HT1080 (cell line): ENCODE measurements around the gene FGF11. TPM values are rescaled to one million over a fixed set of nuclear protein-coding genes. Genes with fewer than 3 reads are reported as not detected.

Source experiments
- DNase-seq: peaks from one replicate; pipeline ENCODE4 v3.0.0-alpha.2; 2015; ENCODE audit warnings: low read depth
- total RNA-seq: library from RNA; depleted of rRNA; stranded (reverse); fragments of >200 nt; shearing (Covaris generic); gene quantifications from 2 replicates; pipeline ENCODE4 v1.2.3, GENCODE V29; 2014

Gene FGF11
- total RNA-seq, 1 experiment from 2014 or later: 0.37 TPM

- DNase-seq: no peak
These were observed 31.6 kb upstream of the FGF11 start, which contains the start of gene NLGN2 for GRCh38 chr17:7407485-7408251. Gene NLGN2, plus strand, starts transcription at chr17:7407845. Its CDS starts 411 bp downstream, at chr17:7408256.

GRCh38 chr17:7408252-7408727 lies 31.0 kb upstream of the FGF11 start:
- no peak for DNase-seq

DNA sequence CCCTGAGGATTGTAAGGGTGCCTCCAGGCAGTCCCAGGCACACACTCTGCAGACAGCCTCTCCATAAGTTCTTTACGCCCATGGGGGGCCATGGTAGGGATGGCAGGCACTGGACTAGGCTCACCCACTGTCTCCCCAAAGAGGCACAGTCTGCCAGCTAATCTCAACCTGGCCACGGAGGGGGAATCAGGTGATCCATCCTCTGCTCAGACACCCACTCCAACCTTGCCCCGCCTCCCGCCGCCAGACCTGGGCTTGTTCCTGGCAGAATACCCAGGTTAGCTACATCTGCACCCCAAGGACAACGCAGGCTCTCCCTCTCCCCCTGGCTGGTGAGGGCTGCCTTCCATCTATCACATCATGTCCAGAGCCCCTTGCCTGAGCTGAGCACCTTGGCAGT lies 30.4 kb upstream of the FGF11 start:
- DNase-seq: no peak

DNA sequence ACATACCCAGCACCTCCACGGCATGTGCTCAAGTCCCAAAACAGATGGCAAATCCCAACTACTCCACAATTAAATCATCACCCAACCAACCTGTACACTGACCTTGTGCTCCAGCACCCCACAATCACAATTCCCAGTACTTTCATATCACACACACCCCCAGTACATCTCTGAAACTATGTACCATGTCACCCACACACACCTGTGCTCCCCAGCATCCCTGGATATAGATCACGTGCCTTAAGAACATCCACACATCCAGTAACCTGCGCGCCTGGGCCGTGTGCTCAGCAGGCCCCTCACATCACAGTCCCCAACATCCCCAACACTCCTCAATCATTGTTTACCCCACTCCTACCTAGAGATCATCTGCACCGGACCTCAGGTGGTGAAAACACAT lies 29.6 kb upstream of the FGF11 start:
- no peak for DNase-seq

DNA sequence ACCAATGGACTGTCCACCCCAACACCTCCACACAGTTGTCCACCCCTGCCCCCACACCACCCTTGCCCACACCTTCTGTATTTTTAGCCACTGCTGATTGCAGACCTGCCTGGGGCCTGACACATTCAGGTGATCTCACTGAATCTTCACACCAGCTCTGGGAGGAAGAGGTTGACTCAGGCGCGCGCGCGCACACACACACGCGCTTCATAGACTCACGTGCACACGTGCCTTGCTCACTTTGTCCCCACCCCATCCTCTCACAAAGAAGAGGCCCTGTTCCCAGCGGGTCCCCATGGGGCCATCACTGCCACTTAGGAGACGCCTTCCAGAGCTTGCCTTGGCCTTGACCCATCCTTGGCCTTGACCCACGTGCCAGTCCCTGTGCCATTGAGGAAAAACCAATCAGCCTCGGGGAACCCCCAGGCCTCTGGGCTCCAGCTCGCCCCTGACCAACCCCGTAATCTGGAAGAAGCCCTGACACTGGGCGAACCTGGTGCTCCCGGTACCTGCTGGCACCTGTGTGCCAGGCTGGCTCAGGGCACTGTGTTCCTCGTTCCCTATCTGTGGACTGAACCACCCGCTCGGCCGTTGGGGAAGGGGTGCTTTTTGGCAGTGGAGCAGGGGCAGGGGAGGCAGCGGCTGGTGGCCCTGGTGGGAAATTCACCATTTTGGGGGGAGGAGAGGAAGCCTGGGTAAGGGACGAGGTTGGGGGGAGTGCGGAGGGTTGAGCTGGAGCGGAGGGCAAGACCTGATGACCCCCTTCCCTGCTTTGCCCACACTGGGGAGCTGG lies 28.5 kb upstream of the FGF11 start:
- no peak for DNase-seq

- no peak for DNase-seq
These were observed 27.9 kb upstream of the FGF11 start for GRCh38 chr17:7411427-7411750.

DNA sequence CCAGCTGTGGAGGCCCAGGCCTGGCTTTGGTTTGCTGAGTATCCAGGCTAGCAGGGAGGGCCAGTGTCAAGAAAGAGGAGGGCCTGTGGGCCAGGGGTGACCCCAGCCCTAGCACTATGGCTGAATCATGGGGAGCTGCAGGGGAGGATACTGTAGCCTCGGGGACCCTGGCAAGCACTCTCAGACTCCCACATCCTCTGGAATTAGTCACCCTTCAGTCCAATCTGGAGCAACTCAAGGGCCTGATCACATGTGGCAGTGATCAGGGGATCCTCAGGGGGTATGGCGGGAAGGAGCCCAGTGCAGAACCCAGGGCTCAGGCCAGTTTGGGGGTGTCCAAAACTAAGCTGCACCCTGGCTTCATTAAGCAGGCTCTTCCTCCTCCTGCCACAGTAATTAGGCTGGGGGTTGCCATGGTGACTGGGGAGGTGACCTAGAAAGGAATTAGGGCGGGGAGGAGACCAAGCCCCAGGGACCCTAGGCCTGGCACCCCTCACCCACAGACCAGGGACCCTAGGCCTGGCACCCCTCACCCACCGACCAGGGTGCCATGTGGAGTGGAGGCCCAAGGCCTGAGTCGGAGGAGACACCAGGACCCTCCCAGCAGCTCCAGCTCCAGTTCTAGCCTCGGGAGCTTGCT lies 25.8 kb upstream of the FGF11 start:
- peak; percentile 75 for DNase-seq

DNA sequence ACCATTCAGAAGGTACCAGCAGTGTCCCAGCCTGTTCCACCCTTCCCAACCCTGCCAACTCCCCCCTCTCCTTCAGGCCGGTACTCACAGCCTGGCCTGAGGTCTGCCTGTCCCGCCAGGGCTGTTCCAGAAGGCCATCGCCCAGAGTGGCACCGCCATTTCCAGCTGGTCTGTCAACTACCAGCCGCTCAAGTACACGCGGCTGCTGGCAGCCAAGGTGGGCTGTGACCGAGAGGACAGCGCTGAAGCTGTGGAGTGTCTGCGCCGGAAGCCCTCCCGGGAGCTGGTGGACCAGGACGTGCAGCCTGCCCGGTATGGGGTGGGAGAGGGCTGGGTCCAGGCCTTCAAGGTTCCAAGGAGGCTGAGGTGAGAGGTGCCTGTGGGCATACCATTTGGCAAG lies 24.5 kb upstream of the FGF11 start:
- no peak for DNase-seq

DNA sequence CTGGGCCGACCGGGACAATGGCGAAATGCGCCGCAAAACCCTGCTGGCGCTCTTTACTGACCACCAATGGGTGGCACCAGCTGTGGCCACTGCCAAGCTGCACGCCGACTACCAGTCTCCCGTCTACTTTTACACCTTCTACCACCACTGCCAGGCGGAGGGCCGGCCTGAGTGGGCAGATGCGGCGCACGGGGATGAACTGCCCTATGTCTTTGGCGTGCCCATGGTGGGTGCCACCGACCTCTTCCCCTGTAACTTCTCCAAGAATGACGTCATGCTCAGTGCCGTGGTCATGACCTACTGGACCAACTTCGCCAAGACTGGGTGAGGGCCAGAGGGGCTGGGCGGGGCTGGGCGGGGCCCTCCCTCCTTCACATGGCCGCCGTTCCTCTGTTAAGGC lies 23.5 kb upstream of the FGF11 start:
- DNase-seq: no peak

DNA sequence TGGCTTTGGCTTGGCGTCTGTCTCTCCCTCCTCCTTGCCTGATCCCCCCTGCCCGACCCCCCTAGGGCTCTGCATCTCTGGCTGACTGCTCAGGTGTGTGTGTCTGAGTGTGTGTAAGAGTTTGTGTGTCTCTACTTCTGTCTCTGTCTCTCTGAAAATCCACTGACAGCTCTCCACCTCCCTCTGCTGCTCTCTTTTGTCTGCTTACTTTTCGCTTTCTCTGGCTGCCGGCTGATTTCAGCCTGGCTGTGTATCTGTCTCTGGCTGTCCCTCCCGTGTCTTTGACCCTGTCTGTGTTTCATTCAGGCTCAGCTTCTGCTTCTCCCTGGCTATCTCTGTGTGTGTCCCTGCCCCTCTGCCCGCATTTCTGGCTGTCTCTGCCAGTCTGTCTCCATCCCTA lies 23.0 kb upstream of the FGF11 start:
- DNase-seq: no peak

DNA sequence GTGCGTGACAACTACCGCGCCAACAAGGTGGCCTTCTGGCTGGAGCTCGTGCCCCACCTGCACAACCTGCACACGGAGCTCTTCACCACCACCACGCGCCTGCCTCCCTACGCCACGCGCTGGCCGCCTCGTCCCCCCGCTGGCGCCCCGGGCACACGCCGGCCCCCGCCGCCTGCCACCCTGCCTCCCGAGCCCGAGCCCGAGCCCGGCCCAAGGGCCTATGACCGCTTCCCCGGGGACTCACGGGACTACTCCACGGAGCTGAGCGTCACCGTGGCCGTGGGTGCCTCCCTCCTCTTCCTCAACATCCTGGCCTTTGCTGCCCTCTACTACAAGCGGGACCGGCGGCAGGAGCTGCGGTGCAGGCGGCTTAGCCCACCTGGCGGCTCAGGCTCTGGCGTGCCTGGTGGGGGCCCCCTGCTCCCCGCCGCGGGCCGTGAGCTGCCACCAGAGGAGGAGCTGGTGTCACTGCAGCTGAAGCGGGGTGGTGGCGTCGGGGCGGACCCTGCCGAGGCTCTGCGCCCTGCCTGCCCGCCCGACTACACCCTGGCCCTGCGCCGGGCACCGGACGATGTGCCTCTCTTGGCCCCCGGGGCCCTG lies 22.2 kb upstream of the FGF11 start:
- DNase-seq: no peak

- DNase-seq: no peak
These were observed 20.7 kb upstream of the FGF11 start for GRCh38 chr17:7418472-7419152.

DNA sequence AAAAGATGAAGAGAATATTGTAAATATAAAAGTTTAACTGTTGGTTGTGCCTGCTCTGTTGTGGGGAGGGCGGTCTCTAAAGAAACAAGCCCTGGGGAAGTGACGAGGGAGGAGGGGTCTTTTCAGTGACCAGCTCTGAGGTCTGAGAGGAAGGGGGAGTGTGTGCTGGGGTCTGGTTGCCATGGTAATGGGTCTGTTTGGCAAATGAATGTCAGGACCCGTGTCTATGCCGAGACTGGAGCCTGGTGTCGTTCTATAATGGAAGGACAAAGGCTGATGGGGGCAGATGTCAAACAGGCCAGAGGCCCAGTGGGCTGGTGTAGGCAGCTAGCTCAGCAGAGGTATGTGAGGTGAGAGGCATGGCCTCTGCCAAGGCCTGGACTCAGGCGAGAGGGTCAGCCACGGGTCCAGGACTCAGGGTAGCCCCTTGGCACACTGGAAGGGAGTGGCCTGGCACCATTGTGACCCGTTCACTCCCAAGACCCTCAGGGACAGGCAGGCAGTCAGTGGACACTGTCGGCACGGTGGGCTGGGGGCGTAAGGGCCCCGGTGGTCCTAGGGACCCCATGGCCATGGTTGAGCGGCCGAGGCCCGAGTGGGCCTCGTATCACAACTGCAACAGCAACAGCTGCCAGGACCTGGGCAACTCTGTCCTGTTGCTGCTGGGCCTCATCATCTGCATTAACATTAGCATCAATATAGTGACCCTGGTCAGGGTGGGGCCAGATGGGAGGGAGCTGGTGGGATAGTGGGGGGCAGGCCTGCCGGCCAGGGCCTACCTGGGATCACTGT lies 19.3 kb upstream of the FGF11 start, which contains the start of gene SPEM1:
Gene SPEM1 (plus strand): TSS at position 506 of the 792 bp plus-strand sequence. CDS start 61 bp downstream, at position 567.
- no peak for DNase-seq

- no peak for DNase-seq
These were observed 18.1 kb upstream of the FGF11 start for GRCh38 chr17:7421186-7421585.

DNA sequence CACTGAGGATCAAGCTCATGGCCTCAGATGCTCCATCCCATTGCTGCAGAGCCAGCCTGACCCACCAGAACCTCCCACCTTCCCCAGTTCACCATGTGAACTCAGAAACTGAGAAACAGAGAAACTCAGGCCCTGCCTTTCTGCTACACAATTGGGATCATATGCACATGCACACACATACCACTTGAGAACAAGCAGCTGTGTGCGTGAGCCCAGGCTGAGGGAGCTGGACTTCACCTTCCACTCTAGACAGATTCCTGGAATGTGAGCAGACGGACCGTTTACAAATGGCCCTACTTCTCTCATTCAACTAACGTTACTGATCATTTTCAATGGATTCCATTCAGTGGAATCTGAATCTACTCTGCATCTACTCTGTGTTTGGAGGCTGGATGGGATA lies 15.6 kb upstream of the FGF11 start:
- DNase-seq: no peak

GRCh38 chr17:7425316-7425715 lies 14.0 kb upstream of the FGF11 start, which contains the start of gene SPEM2:
Gene SPEM2, plus strand, starts transcription at chr17:7425616. Its CDS starts 73 bp downstream, at chr17:7425689.
- no peak for DNase-seq

DNA sequence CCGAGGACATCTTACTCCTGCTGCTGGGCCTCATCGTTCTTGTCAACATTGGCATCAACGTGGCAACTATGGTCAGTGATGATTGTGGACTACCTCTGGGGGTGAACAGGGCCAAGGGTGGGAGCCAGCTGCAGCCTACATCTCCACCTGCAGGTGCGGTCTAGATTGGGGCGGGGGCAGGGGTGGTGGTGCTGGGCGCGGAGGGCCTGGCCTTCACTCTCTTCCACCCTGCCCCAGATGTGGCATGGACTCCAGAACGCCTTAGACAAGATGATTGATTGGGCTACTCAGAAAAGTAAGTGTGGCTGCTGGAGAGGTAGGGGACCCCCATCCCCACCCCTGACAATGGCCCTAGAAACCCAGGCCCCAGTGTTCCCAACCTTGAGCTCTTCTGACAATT lies 13.6 kb upstream of the FGF11 start:
- no peak for DNase-seq

GRCh38 chr17:7426203-7426863 lies 13.0 kb upstream of the FGF11 start:
- no peak for DNase-seq

DNA sequence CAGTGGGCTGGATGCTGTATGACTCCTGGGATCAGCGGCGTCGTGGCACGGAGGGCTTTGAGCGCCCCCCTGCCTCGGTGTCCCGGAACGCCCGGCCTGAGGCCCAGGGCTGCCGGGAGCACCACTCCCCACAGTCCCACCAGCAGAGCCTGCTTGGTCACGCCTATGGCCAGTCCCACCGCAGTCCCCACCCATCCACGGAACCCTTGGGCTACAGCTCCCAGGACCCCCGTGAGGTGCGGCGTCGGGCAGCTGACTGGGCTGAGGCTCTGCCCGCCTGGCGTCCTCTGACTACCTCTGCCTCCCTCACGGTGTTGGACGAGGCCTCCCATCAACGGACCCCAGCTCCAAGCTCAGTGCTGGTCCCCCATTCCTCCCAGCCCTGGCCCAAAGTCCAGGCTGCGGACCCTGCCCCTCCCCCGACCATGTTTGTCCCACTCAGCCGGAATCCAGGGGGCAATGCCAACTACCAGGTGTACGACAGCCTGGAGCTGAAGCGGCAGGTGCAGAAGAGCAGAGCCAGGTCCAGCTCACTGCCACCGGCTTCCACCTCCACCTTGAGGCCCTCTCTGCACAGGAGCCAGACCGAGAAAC lies 12.3 kb upstream of the FGF11 start:
- DNase-seq: no peak
